HG03432 (cell line): Measurements from ENCODE around the gene SLC9A3.
"Not testable (repeated sequence)": the region's sequence is repeated elsewhere in the genome, so short reads cannot be mapped to it uniquely, and the experiment has no call there.

Experiments used
- ATAC-seq: cut with Tn5 transposase; IDR thresholded peaks from one replicate; pipeline ENCODE4 v1.9.1; 2021; ENCODE audit warnings: mild to moderate bottlenecking, moderate library complexity; ENCODE audit not compliant: unreplicated experiment

The SLC9A3 gene

DNA sequence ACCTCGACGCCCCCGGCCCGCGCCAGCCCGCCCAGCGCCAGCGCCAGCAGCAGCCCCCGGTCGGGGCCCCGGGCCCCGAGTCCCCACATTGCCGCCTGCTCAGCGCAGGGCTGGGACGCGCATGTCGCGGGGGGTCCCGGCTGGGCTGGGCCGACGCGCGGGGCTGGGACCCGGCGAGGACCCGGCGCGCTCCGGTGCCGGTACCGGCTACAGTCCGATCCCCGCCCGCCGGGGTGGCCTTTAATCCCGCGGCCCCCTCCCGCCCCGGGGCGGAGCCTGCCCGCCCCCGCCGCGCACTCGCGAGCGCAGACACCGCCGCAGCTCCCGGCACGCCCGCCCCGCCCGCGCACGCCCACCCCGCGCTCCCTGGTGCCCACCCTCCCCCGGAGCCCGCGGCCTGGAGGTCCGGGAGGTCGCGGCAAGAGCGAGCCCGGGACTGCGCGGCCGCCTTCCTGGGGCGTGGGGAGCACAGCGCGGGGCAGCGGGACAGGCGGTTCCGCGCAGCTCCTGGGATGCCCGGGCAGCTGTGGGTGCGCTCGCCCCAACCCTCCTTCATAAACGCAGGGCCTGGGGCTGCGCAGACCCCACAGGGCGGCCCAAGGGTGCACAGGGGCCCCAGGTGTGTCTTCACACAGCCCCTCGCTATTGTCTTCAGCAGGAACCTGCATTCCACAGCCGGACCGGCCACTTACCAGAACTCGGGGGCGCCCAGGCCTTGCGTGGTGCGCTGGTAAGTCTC lies at the start of gene SLC9A3:
TSS of gene SLC9A3 (minus strand) at position 216 of the 739 bp plus-strand sequence.
- no peak for ATAC-seq

DNA sequence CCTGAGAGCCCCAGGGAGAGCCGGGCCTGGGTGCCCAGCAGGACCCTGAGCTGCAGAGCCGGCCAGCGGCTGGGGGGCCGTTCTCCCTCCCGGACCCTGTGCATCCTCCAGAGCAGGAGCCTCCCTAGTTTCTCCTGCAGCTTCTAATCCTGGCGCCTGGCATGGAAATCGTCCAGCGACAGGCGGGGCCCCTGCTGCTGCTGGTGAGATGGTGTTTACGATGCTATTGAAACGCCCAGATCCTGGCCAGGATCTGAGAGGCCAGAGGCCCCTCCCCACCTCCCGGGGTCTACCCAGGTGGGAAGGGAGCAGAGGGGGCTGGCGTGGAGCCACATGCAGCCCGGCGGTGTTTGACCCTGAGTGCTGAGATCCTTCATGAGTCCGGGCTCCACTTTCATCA lies 49.7 kb upstream of the SLC9A3 start:
- ATAC-seq, result no peak

DNA sequence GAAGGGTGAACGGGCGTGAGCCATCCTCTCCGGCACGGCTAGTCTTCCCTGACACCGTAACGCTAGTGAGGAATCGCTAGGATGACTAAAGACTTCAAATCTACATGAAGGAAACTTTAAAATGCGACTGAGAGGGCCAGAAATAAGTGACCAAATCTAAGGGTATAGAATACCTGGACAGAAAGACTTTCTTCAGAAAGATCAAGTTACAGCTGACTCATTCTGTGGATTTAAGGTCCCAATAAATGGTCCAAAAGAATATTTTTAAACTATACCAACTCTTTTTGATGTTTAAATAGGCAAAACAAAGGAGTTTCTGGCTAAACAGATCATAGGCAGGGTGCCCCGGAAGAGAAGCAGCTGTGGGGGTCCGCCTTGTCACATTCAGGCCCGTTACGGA lies 49.0 kb upstream of the SLC9A3 start:
- ATAC-seq, result no peak

DNA sequence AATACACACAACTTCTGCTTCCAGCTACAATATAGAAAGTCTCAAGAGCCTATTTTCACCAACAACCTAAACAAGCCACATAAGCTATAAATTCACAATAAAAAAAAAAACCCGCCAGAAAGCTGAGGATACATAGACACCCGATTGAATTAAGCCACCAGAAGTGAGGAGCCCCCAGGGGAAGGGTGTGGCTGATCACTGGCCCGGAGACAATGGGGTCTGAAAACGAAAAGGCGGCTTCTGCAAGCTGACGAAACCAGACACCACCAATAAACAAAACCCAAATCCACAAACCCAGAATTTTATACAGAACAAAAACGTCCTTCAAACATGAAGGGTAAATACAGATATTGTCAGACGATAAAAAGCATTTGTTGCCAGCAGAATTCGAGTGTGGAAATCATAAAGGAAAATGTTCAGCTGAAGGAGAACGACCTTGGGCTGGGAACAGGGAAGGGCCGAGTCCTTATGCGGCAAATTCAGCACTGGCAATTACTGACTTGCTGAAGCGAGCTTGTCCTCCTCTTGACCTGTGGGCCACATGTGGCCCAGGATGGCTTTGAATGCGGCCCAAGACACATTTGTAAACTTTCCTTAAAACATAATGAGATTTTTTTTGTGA lies 48.3 kb upstream of the SLC9A3 start:
- ATAC-seq, result no peak

DNA sequence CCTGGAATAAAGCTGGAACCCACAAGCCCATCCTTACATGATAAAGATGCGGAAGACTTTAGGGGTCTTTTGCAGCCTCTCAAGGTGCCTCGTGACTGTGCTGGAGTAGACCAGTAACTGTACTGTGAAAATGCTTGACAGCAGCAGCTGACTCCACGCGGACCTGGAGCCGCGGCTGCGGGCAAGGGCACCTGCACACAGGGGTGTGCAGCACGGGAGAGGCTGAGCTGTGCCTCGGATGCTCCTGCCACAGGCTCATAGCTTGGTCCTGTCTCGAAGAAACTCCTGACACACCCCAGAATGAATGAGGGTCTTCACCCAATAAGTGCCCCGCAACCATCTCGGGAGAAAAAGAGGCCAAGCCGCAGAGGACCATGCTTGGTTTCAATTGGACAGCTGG lies 47.5 kb upstream of the SLC9A3 start:
- no peak for ATAC-seq

DNA sequence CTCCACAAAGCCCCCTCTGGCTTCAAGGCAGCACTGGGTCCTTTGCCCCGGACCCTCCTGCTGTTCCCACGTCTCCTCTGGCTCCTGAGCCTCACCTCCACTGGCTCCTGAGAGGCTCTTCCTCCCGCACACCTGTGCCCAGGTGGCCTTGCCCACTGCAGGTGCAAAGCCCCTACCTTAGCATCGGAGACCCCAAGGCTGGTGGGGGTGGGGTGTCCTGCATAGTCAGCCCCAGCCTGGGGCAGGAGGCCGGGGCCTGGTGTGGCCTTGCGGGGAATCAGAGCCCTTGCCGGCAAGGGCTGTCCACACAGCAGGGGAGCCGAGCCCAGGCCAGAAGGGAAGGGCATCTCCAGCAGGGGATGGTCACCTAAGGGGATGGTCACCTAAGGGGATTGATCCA lies 46.6 kb upstream of the SLC9A3 start:
- ATAC-seq, result no peak

DNA sequence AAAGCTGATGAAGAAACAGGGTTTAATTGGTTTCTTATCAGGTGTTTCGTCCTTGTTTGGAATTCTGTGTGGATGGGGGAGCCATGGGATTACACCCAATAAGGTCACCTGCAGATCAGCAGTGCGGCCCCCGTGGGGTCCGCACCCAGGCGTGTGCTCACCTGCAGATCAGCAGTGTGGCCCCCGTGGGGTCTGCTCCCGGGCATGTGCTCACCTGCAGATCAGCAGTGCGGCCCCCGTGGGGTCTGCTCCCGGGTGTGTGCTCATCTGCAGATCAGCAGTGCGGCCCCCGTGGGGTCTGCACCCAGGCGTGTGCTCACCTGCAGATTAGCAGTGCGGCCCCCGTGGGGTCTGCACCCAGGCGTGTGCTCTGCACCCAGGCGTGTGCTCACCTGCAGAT lies 46.2 kb upstream of the SLC9A3 start:
- ATAC-seq, result no peak

DNA sequence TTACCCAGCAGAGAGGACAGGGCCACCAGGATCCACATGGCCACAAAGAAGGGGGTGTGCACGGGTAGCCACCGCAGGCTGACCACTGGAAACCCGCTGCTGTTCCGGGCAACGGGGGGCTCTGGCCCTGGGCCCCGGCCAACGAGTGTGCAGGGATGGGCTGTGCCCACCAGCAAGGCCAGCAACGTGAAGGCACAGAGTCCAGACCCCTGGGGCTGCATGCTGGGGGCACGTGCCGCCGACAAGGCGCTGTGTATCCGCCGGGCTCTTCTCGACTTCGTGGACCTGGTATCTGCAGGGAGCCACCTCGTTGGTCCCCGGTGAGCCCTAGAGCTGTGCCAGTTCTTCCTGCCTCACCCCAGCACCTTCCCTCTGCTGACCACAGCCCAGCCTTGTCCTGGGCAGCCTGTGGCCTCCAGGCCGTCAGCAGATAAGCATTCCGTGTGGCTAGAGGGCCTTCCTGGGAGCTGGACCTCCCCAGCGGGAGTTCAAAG lies 45.7 kb upstream of the SLC9A3 start:
- no peak for ATAC-seq

DNA sequence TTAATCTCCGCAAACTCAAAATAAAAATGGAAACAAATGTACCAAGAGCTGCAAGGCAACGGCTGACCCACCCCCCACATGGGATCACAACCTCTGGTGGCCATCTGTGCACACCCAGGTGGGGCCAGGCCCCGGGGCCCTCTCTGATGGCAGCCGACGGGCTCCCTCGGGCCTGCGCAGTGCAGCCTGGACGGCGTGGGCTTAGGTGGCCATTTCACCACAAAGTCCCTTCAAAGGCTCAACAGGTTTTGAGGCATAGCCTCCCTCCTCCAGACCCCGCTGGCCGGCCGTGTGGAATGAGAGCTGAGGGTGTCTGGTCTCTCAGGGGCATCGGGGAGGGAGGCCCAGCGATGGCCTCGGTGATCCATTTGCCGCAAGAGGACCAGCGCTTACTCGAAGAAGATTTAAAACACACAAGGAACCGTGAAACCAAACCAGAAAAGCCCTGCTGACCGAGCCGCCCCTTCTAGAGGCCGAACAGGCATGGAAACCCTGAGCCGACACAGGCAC lies 45.2 kb upstream of the SLC9A3 start:
- no peak for ATAC-seq

DNA sequence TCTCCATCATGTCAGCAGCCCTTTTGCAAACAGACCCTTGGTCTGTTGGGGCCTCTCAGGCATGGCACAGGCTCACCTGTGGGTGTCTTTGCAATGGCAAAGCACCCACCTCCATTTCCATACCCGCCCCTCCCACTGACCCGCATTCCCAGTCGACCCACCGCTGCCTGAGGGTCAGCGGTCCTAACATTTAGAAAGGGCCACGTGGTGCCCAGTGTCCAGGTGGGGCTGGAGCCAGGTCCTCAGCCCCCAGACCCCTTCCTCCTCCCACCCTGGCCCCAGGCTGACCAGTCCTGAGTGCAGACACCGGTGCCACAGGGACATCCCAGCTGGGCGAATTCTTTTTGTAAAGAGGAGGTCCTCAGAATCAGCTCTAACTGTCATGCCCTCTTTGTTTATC lies 44.6 kb upstream of the SLC9A3 start:
- ATAC-seq, result no peak

DNA sequence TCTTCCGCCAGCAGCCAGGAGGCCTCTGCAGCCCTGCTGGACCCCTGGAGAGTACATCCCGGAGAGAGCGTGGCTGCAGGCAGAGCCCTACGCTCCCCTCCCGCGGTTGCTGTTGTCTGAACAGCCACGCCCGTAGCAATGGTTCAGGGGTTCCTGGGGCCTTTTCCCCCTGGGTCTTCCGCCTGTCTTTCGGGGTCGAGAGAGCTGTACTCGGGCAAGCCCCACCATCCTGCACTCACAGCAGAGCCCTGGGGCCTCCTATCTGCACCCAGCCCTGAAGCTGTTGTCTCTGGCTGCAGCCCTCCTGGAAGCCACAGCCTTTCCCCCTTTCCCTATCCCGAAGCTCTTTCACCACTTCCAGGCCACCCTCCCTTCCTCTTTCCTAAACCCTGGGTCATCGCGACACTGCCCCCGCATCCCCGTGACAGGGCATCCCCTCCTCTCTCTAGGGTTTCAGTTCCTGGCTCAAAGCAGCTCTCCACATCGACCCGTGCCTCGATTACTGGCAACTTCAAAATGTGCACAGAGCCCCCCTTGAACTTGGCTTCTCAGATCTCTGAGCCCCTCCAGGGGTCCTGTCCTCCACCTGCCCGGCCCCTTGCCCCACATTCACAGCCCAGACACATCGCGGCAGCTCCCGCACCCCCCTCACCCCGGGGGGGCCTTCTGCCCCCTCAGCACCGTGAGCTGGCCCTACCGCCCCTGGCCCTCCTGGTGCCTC lies 44.0 kb upstream of the SLC9A3 start:
- no peak for ATAC-seq

DNA sequence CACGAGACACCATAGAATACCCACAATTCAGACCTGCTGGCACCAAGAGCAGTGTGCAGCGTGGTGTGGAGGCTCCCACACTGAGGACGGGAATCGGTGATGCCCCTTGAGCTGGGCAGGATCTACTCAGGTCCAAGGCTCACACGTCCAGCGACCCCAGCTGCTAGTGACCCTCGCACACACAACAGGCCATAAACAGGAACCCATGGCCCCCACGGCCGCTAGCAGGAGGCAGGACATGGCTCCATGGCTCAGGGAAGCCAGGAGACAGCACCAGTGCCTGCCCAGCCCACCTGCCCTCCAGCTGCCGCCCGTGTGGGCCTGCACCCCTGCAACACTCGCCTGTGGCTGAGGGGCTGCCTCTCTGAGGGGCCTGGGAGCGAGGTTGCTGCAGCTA lies 43.4 kb upstream of the SLC9A3 start:
- no peak for ATAC-seq

DNA sequence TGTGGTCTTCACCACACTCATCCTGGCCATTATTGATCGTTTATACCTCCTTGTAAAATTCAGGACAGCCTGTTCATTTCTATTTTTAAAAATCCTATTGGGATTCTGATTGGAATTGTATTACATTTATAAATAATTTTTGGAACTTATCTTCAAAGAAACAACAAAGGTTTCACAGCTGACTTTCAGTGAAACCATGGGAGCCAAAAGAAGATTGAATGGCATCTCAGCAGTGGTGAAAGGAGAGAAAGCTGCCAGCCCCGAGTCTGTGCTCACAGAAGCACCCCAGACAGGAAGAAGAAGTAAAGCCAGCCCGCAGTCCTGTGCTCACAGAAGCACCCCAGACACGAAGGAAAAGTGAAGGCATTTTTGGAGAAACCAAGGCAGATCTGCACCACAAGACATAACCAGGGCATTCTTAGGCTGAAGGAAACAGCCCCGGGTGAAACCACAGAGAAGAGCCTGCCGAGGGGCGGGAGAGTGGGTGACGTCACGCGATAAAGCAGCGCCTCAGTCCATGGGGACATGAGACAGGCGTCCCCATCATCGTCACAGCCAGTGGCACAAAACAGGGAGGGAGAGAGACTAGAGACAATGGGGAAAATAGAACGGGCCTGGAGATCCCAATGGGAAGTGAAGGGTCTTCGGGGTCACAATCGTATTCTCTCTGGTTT lies 42.5 kb upstream of the SLC9A3 start:
- ATAC-seq, result no peak

DNA sequence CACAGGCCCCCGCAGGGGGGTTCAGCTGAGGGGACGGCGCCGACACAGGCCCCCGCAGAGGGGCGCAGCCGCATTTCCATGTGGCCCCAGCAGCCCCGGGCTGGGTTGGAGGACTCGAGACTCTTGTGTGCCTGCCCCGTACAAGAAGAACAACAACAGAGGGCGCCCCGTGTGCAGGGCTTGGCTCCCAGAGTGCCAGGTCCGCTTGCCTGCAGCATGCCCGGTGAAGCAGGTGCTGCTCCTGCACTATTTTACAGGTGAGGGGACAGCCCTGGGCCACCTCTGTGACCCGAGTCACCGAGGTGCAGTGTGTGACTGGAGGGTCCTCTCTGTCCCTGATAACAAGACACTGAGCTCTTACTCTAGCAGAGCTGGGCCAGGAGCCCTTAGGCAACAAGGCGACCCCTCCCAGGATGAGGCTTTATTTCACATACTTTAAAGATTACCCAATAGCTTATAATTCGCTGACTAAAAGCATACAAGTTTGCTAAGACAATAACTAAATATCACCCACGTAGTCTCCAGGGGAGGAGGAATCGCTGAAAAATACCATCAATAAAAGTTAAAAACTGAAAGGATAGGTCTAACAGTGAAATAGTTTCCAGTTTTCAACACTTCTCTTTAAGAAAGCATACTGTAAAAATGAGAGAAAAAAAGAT lies 41.7 kb upstream of the SLC9A3 start:
- no peak for ATAC-seq

DNA sequence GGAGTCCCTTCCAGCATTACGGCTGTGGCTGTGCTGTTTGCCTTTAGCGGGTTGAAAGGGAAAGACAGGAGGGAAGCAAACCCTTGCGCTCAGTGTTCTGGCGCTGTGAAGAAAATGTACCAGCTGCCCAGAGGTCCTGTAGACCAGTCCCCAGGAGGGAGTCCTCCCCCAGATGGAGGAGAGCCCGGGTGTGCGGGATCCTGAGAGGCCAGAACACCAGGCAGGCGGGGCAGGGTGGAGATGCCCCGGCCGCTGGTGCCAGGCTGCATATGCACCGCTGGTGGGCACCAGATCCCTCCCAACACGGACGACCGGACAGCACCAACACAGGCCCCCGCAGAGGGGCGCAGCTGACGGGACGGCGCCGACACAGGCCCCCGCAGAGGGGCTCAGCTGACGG lies 37.2 kb upstream of the SLC9A3 start:
- ATAC-seq, result no peak

DNA sequence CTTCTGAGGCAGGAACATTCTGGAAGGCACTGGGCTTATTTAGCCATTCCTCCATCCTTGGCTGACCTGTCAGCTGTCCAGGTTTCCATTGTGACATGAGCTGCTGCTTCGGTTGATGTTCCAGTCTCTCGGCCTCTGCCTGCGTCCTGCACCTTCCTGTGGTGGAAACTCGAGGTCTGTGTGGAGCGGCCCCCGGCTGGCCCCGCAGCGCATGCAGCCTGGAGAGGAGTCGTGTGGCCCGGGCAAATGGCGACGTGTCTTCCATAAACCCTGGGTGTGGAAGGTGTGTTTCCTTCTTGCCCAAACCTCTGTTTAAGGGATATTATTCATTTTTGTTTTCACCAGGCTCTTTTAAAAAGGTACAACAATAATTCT lies 36.5 kb upstream of the SLC9A3 start:
- no peak for ATAC-seq

DNA sequence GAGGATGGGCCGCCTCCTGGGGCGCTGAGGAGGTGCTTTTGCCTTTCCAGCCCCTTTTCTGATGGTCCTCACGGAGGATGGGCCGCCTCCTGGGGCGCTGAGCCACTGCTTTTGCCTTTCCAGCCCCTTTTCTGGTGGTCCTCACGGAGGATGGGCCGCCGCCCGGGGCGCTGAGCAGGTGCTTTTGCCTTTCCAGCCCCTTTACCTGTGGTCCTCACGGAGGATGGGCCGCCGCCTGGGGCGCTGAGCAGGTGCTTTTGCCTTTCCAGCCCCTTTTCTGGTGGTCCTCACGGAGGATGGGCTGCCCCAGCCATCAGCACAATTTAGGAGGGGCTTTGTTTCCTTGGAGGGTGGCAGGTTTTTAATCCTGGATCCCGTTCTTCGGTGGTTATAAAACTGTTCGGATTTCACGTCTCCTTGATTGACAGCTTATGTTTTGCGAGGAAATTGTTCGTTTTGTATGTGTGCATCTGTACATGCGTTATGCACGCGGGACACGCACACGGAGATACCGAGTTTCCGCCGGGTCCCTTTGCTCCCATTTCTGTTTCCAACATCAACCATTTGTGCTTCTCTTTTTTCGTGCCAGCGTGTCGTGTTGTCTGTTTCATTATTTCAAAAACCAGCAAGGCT lies 34.7 kb upstream of the SLC9A3 start:
- no peak for ATAC-seq

DNA sequence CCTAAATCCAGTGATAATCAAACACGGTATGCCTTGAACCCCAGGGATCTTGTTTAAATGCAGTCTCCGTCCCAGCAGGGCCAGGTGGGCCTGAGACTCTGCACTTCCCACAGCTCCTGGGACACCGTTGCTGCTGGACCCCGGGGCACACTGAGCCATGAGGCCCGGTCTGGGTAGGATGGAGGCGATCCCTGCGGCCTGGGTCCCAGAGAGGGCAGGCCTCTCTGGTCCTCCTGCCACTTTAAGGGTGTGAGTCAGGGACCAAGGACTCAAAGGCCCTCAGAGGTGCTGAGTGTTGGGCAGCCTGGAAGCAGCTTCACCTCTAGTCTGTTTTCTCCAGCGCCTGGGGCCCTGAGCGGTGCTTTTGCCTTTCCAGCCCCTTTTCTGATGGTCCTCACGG lies 34.1 kb upstream of the SLC9A3 start:
- ATAC-seq, result no peak

DNA sequence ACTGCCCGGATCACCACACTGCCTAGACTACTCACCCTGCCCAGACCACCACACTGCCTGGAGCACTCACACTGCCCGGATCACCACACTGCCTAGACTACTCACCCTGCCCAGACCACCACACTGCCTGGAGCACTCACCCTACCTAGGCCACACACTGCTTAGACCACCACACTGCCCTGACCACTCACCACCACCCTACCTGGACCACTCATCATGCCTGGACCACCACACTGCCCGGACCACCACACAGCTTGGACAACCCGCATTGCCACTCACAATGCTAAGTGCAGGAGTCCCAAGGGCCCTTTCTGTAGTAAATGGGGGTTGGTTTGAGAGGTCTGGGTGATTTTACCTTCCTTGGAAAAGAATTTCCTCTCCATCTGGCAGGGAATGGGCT lies 33.7 kb upstream of the SLC9A3 start:
- ATAC-seq, result not testable (repeated sequence)

DNA sequence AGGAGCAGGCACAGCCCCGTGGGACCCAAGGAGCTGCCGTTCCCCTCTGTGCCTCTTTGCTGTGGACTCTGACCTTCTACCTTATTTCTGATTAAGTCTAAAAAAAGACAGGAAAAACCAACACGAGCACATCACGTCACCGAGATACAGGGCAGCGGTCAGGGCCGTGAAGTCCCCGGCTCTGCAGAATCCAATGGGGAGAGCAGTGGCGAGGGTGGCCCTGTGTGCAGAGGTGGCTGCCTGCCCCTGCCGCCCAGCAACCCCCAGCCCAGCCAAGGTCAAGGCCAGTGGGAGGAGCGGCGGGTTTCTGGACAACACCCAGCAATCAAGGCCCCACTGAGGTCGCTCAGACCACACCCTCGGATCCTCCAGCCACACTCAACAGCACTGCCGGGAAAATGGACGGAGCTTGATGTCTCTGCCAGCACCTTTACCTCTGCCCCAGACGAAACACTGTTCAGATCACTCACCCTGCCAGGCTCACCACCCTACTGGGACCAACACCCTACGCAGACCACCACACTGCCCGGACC lies 32.7 kb upstream of the SLC9A3 start:
- no peak for ATAC-seq
